Trophoblast cell (in vitro differentiated cells and primary cell): ENCODE results near the gene GFRA1.

ENCODE experiments used
- DNase-seq, 2 donors: peaks; one replicate each; pipeline ENCODE4 v3.0.0-alpha.2; 2016
- H2AFZ ChIP-seq: 2 replicates; pipeline ENCODE4 v1.6.1; 2013; ENCODE audit warnings: low read length, moderate library complexity, mild to moderate bottlenecking; ENCODE audit not compliant: insufficient read depth, poor library complexity
- H2AK5ac ChIP-seq: 2 replicates; pipeline ENCODE4 v1.6.1; 2013; ENCODE audit warnings: mild to moderate bottlenecking, low read length
- H2BK120ac ChIP-seq: 2 replicates; pipeline ENCODE4 v1.6.1; 2013; ENCODE audit warnings: low read length, mild to moderate bottlenecking, moderate library complexity; ENCODE audit not compliant: insufficient read depth, poor library complexity
- H2BK12ac ChIP-seq: 2 replicates; pipeline ENCODE4 v1.6.1; 2013; ENCODE audit warnings: mild to moderate bottlenecking, low read length, moderate library complexity
- H2BK5ac ChIP-seq: 2 replicates; pipeline ENCODE4 v1.6.1; 2013; ENCODE audit warnings: low read length, low read depth, moderate library complexity, mild to moderate bottlenecking; ENCODE audit not compliant: poor library complexity
- H3K14ac ChIP-seq: 2 replicates; pipeline ENCODE4 v1.6.1; 2013; ENCODE audit warnings: mild to moderate bottlenecking, low read length
- H3K18ac ChIP-seq: 2 replicates; pipeline ENCODE4 v1.6.1; 2013; ENCODE audit warnings: mild to moderate bottlenecking, low read length
- H3K23ac ChIP-seq: 2 replicates; pipeline ENCODE4 v1.6.1; 2013; ENCODE audit warnings: low read length
- H3K27ac ChIP-seq: 2 replicates; pipeline ENCODE4 v1.5.1; 2013; ENCODE audit warnings: low read depth, mild to moderate bottlenecking, inconsistent platforms, low read length, moderate library complexity
- H3K27me3 ChIP-seq: 2 replicates; pipeline ENCODE4 v1.6.1; 2013; ENCODE audit warnings: inconsistent platforms, mild to moderate bottlenecking, low read length, moderate library complexity; ENCODE audit not compliant: insufficient read depth
- H3K36me3 ChIP-seq, 2 experiments: 1 replicate in 1 of 2; 2 replicates in 1 of 2; pipeline ENCODE4 v1.6.1; 2013; ENCODE audit warnings: low read length in 2 of 2, mild to moderate bottlenecking in 2 of 2, moderate library complexity in 1 of 2; ENCODE audit not compliant: insufficient read depth in 2 of 2, control insufficient read depth in 1 of 2
- H3K4ac ChIP-seq: 2 replicates; pipeline ENCODE4 v1.6.1; 2013; ENCODE audit warnings: low read depth, mild to moderate bottlenecking, low read length, moderate library complexity
- H3K4me1 ChIP-seq, 2 experiments: 1 replicate in 1 of 2; 2 replicates in 1 of 2; pipeline ENCODE4 v1.6.1; 2013; ENCODE audit warnings: low read length in 2 of 2, mild to moderate bottlenecking in 2 of 2, moderate library complexity in 1 of 2; ENCODE audit not compliant: insufficient read depth in 2 of 2, control insufficient read depth in 1 of 2
- H3K4me2 ChIP-seq: 2 replicates; pipeline ENCODE4 v1.6.1; 2013; ENCODE audit warnings: inconsistent platforms, mild to moderate bottlenecking, low read length, moderate library complexity
- H3K4me3 ChIP-seq: 2 replicates; pipeline ENCODE4 v1.5.1; 2013; ENCODE audit warnings: mild to moderate bottlenecking, low read depth, low read length, inconsistent platforms
- H3K79me1 ChIP-seq: one replicate; pipeline ENCODE4 v1.6.1; 2013; ENCODE audit warnings: low read length
- H3K79me2 ChIP-seq: 2 replicates; pipeline ENCODE4 v1.6.1; 2013; ENCODE audit warnings: low read length, mild to moderate bottlenecking; ENCODE audit not compliant: control insufficient read depth, insufficient read depth, poor library complexity
- H3K9ac ChIP-seq: 2 replicates; pipeline ENCODE4 v1.6.1; 2013; ENCODE audit warnings: mild to moderate bottlenecking, low read length
- H3K9me3 ChIP-seq: 2 replicates; pipeline ENCODE4 v1.6.1; 2013; ENCODE audit warnings: low read depth, mild to moderate bottlenecking, control low read depth, inconsistent platforms, low read length; ENCODE audit not compliant: insufficient read depth
- H4K12ac ChIP-seq: 2 replicates; pipeline ENCODE4 v1.6.1; 2013; ENCODE audit warnings: low read depth, mild to moderate bottlenecking, low read length, moderate library complexity
- H4K8ac ChIP-seq: 2 replicates; pipeline ENCODE4 v1.6.1; 2013; ENCODE audit warnings: low read depth, mild to moderate bottlenecking, low read length, moderate library complexity
- H4K91ac ChIP-seq: one replicate; pipeline ENCODE4 v1.6.1; 2013; ENCODE audit warnings: low read depth, mild to moderate bottlenecking, low read length, moderate library complexity
- WGBS: extraction: QIAGEN DNeasy Blood & Tissue Kit; methylation state at CpG from one replicate; pipeline ENCODE4 v1.1.7; 2013; ENCODE audit warnings: missing lambda C conversion rate; ENCODE audit not compliant: insufficient read length, insufficient coverage; ENCODE audit errors: extremely low coverage; 5-methylcytosine and 5-hydroxymethylcytosine counted together

GFRA1 gene

DNA sequence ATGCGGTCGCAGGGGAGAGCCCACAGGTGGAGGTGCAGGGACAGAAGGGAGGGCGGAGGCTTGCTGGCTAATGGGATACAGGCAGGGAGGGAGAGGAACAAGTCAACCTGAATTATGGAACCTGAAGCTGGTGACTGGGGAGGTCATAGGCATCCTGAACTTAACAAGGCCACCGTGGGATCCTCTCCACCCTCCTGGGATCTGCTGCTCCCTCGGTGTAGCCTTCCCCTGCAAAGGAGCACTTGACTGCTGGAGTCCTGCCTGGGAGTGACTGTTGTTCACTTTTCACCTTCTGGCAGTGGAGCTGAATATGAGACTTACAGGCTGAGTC, 223.1 kb downstream of the GFRA1 start:
- no peaks in the 10 kb centered on the region for H3K79me1 ChIP-seq
- H2AK5ac ChIP-seq = no peak overlapping the region
- no peak overlapping the region for H2BK120ac ChIP-seq
- no peaks in the 10 kb centered on the region for H3K79me2 ChIP-seq
- no peak overlapping the region for H3K27ac ChIP-seq
- no peak overlapping the region for H3K4me3 ChIP-seq
- H2AFZ ChIP-seq = no peak overlapping the region
- no peak overlapping the region for H4K12ac ChIP-seq
- WGBS = no CpG with 5 or more reads among the region's 5 CpGs
- H4K91ac ChIP-seq = no peak overlapping the region
- no peak overlapping the region for H2BK5ac ChIP-seq
- no peak overlapping the region for H3K4ac ChIP-seq
- no peak overlapping the region for H3K18ac ChIP-seq
- no peaks in the 10 kb centered on the region for H3K36me3 ChIP-seq
- no peak overlapping the region for H2BK12ac ChIP-seq
- no peak for DNase-seq
- H3K9ac ChIP-seq = no peak overlapping the region
- H3K14ac ChIP-seq = no peak overlapping the region
- H3K4me2 ChIP-seq = no peak overlapping the region
- H3K23ac ChIP-seq = no peak overlapping the region
- H4K8ac ChIP-seq = no peak overlapping the region
- H3K4me1 ChIP-seq = no peaks in the 10 kb centered on the region
- no peaks in the 10 kb centered on the region for H3K9me3 ChIP-seq
- H3K27me3 ChIP-seq = no peaks in the 10 kb centered on the region

DNA sequence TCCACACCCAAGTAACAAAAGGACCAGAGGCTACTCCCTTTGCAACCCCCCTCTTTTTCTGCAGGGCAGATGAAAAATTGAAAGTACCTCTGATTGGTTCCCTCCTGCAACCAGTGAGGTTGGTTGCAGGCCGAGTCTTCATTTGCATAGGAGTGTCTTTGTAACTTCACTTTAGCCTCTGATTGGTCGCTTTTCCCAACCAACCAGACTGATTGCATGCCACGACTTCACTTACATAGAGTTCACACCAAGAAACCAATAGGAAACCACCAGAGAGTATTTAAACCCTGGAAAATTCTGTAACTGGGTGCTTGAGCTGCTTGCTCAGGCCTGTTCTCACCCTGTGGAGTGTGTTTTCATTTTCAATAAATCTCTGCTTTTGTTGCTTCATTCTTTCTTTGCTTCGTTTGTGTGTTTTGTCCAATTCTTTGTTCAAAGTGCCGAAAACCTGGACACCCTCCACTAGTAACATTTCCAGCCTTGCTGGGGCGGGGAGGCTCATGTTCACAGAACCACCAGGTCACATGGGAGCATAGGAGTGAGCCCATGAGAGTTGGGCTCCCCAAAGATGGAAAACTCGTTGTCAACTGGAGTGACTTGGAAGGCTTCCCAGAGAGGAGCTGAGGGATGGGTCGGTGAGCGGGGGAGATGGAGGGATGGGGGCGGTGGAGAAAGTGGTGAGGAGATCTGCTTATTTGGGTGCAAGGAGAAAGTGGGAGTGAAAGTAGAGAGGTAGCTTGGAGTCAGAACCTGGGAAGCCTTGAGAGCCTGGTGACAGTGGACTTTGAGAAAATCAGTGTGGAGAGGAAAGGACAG, 223.6 kb downstream of the GFRA1 start:
- H2BK5ac ChIP-seq = no peak overlapping the region
- no peak overlapping the region for H4K91ac ChIP-seq
- no peak overlapping the region for H3K4me3 ChIP-seq
- no peak overlapping the region for H2BK120ac ChIP-seq
- H3K79me1 ChIP-seq = no peaks in the 10 kb centered on the region
- H3K36me3 ChIP-seq = no peaks in the 10 kb centered on the region
- H3K79me2 ChIP-seq = no peaks in the 10 kb centered on the region
- no peak overlapping the region for H4K8ac ChIP-seq
- H3K9ac ChIP-seq = no peak overlapping the region
- no peak overlapping the region for H3K4ac ChIP-seq
- H2AFZ ChIP-seq = no peak overlapping the region
- H3K4me2 ChIP-seq = no peak overlapping the region
- no peaks in the 10 kb centered on the region for H3K9me3 ChIP-seq
- no peak overlapping the region for H3K27ac ChIP-seq
- H2AK5ac ChIP-seq = no peak overlapping the region
- no peaks in the 10 kb centered on the region for H3K4me1 ChIP-seq
- no peak overlapping the region for H3K23ac ChIP-seq
- no peak overlapping the region for H3K14ac ChIP-seq
- no peak for DNase-seq
- no peak overlapping the region for H4K12ac ChIP-seq
- H2BK12ac ChIP-seq = no peak overlapping the region
- no CpG with 5 or more reads among the region's 10 CpGs for WGBS
- no peaks in the 10 kb centered on the region for H3K27me3 ChIP-seq
- no peak overlapping the region for H3K18ac ChIP-seq

DNA sequence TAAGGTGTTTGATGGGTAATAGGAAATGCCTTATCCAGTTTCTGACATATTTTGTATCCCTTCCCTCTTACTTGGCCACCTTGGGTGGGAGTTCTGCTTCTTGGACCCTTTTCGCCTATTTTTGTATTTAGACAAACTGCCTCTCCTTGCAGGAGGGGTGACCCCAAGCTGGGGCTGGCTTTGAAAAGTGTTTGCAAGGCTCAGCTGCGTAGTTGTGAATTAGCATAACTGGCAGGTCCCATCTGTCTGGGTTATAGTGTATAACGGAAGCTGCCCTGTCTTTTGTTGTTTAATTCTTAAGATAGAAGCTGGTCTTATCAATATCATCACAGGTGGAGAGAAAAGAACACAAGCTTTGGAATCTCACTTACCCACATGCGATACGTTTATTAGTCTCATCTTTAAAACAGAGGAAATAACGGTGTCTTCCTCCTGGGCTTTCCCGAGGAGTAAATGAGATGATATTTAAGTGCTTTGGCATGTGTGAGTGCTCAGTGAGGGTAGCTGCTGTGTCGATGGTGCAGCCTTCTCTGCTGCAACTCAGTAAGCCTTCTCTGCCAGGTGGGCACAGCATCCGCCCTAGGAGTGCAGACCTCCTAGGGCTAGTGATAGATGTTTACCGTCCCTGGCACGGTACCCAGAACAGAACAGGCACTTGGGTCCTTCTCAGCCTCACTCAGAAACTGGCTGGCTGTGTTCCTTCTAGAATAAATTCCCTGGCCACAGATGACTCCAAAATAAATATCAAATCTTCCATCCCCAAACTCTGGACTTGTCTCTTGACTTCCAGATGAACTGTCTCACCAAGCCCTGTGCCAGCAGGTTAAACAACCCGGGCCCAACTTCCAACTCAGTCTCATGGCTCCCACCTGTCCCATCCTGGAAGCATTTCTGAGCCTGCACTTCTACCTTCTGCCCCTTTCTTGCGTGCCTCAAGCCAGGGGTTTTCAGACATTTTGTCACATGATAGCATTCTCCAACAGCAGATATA, 227.3 kb downstream of the GFRA1 start:
- Histone ChIP-seq H3K27me3 (no peaks in the 10 kb centered on the region), H3K18ac (no peak overlapping the region), H2AK5ac (no peak overlapping the region), H3K4me1 (no peaks in the 10 kb centered on the region), H4K12ac (no peak overlapping the region), H2BK12ac (no peak overlapping the region), H2AFZ (no peak overlapping the region), H3K4ac (no peak overlapping the region), H4K8ac (no peak overlapping the region), H4K91ac (no peak overlapping the region), H3K4me2 (no peak overlapping the region), H3K23ac (no peak overlapping the region), H3K14ac (no peak overlapping the region), H3K79me2 (no peaks in the 10 kb centered on the region), H3K4me3 (no peak overlapping the region), H3K36me3 (no peaks in the 10 kb centered on the region), H2BK120ac (no peak overlapping the region), H2BK5ac (no peak overlapping the region), H3K79me1 (no peaks in the 10 kb centered on the region), H3K9me3 (peaks cover 3% of the 10 kb centered on the region), H3K27ac (no peak overlapping the region), H3K9ac (no peak overlapping the region)
- DNase-seq = no peak
- WGBS = no CpG with 5 or more reads among the region's 13 CpGs

DNA sequence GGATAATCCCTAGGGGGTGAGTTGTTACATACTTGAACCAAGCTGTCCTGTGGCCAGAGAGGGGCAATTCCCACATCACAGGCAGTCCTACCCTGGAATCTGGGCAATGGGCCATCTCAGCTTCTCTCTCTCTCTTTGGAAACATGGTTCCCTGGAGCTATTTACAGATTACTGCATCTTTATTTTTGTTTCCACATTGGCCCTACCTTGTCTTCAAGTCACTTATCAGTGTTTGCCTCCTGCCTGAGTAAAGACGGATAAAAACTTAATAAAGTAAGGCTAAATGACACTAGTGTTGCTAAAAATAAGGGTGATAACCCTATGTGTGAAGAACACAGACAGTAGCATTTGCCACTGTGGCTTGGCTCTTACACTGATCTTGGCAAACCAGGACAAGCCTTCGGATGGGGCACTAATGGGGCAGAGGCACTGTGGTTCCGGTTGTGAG, 228.2 kb downstream of the GFRA1 start:
- H3K23ac ChIP-seq = no peak overlapping the region
- no peak overlapping the region for H4K12ac ChIP-seq
- peaks cover 3% of the 10 kb centered on the region for H3K9me3 ChIP-seq
- no CpG with 5 or more reads among the region's 3 CpGs for WGBS
- no peak overlapping the region for H3K18ac ChIP-seq
- no peaks in the 10 kb centered on the region for H3K27me3 ChIP-seq
- no peak overlapping the region for H2BK12ac ChIP-seq
- no peak overlapping the region for H2BK120ac ChIP-seq
- H3K79me2 ChIP-seq = no peaks in the 10 kb centered on the region
- H3K36me3 ChIP-seq = no peaks in the 10 kb centered on the region
- H3K27ac ChIP-seq = no peak overlapping the region
- H4K8ac ChIP-seq = no peak overlapping the region
- no peak overlapping the region for H3K9ac ChIP-seq
- H3K14ac ChIP-seq = no peak overlapping the region
- H2BK5ac ChIP-seq = no peak overlapping the region
- H3K79me1 ChIP-seq = no peaks in the 10 kb centered on the region
- H3K4me3 ChIP-seq = no peak overlapping the region
- H4K91ac ChIP-seq = no peak overlapping the region
- H2AFZ ChIP-seq = no peak overlapping the region
- H2AK5ac ChIP-seq = no peak overlapping the region
- H3K4me1 ChIP-seq = no peaks in the 10 kb centered on the region
- H3K4me2 ChIP-seq = no peak overlapping the region
- no peak for DNase-seq
- H3K4ac ChIP-seq = no peak overlapping the region
